ENCODE data around the gene ZCCHC18. TPM values are rescaled to one million over a fixed set of nuclear protein-coding genes. Genes with fewer than 3 reads are reported as not detected.

Gene ZCCHC18
- total RNA-seq, 1 experiment from 2014 or later: 0.95 TPM

- Mint-ChIP-seq H3K27me3 (ENCODE audit: insufficient read depth, unreplicated experiment) (no peaks in the 10 kb centered on the region), H3K36me3 (ENCODE audit: insufficient read depth, unreplicated experiment) (no peaks in the 10 kb centered on the region), H3K4me1 (ENCODE audit: low read depth, unreplicated experiment) (no peaks in the 10 kb centered on the region), H3K4me3 (ENCODE audit: unreplicated experiment) (no peak overlapping the region), H3K9me3 (ENCODE audit: unreplicated experiment) (no peaks in the 10 kb centered on the region), H3K27ac (ENCODE audit: unreplicated experiment) (no peak overlapping the region)
- DNase-seq: no peak
- no peaks in the 10 kb centered on the region for H3K36me3 ChIP-seq (ENCODE audit: control insufficient read depth, insufficient read depth, low read length)
- no peaks in the 10 kb centered on the region for H3K27me3 ChIP-seq (replicated peaks; ENCODE audit: control insufficient read depth, insufficient read depth, low read length)
- no TSS peak for BruUV-seq (replicated peaks)
- ChIA-PET POLR2A (no interaction called here), CTCF (no interaction called here)
- no peaks in the 10 kb centered on the region for H3K9me3 ChIP-seq
- intact Hi-C loops (cut with micrococcal nuclease; ENCODE audit: unreplicated experiment): no loop called here
- H3K4me3 ChIP-seq (ENCODE audit: low read depth, low read length): no peak overlapping the region
- no peaks in the 10 kb centered on the region for H3K4me1 ChIP-seq
- no peak for TF ChIP-seq CTCF (IDR thresholded peaks at IDR 0.05; ENCODE audit: insufficient read depth in 1 of 2, low read depth in 1 of 2, low read length in 1 of 2, severe bottlenecking in 1 of 2, unreplicated experiment in 1 of 2)
These were observed 22.4 kb downstream of the ZCCHC18 start for GRCh38 chrX:104134583-104135261.

GRCh38 chrX:104135677-104136076, 23.4 kb downstream of the ZCCHC18 start:
- Mint-ChIP-seq H3K36me3 (ENCODE audit: insufficient read depth, unreplicated experiment) (no peaks in the 10 kb centered on the region), H3K4me1 (ENCODE audit: low read depth, unreplicated experiment) (no peaks in the 10 kb centered on the region), H3K4me3 (ENCODE audit: unreplicated experiment) (no peak overlapping the region), H3K9me3 (ENCODE audit: unreplicated experiment) (no peaks in the 10 kb centered on the region), H3K27me3 (ENCODE audit: insufficient read depth, unreplicated experiment) (no peaks in the 10 kb centered on the region), H3K27ac (ENCODE audit: unreplicated experiment) (no peak overlapping the region)
- intact Hi-C loops (cut with micrococcal nuclease; ENCODE audit: unreplicated experiment): loop anchor here (1.0 to 2.0 kb wide), 3 partner anchors 22 to 290 kb away; no protein-coding TSS in a partner anchor
- no peak for DNase-seq
- H3K4me1 ChIP-seq: no peaks in the 10 kb centered on the region
- ChIA-PET POLR2A (no interaction called here), CTCF (no interaction called here)
- H3K9me3 ChIP-seq: no peaks in the 10 kb centered on the region
- no peaks in the 10 kb centered on the region for H3K36me3 ChIP-seq (ENCODE audit: control insufficient read depth, insufficient read depth, low read length)
- H3K4me3 ChIP-seq (ENCODE audit: low read depth, low read length): no peak overlapping the region
- no peaks in the 10 kb centered on the region for H3K27me3 ChIP-seq (replicated peaks; ENCODE audit: control insufficient read depth, insufficient read depth, low read length)
- no peak for TF ChIP-seq CTCF (IDR thresholded peaks at IDR 0.05; ENCODE audit: insufficient read depth in 1 of 2, low read depth in 1 of 2, low read length in 1 of 2, severe bottlenecking in 1 of 2, unreplicated experiment in 1 of 2)
- BruUV-seq (replicated peaks): no TSS peak

- H3K9me3 ChIP-seq: no peaks in the 10 kb centered on the region
- H3K36me3 Mint-ChIP-seq (ENCODE audit: insufficient read depth, unreplicated experiment): no peaks in the 10 kb centered on the region
- no peaks in the 10 kb centered on the region for H3K27me3 ChIP-seq (replicated peaks; ENCODE audit: control insufficient read depth, insufficient read depth, low read length)
- peak; percentile 44 to 56 for TF ChIP-seq CTCF (IDR thresholded peaks at IDR 0.05; ENCODE audit: insufficient read depth in 1 of 2, low read depth in 1 of 2, low read length in 1 of 2, severe bottlenecking in 1 of 2, unreplicated experiment in 1 of 2)
- CTCF ChIA-PET: no interaction called here
- intact Hi-C loops (cut with micrococcal nuclease; ENCODE audit: unreplicated experiment): loop anchor here (1.0 to 2.0 kb wide), 3 partner anchors 23 to 291 kb away; no protein-coding TSS in a partner anchor
- no peaks in the 10 kb centered on the region for H3K4me1 Mint-ChIP-seq (ENCODE audit: low read depth, unreplicated experiment)
- H3K4me3 Mint-ChIP-seq (ENCODE audit: unreplicated experiment): peak overlapping the region; percentile 68
- H3K9me3 Mint-ChIP-seq (ENCODE audit: unreplicated experiment): no peaks in the 10 kb centered on the region
- H3K4me1 ChIP-seq: no peaks in the 10 kb centered on the region
- no peaks in the 10 kb centered on the region for H3K36me3 ChIP-seq (ENCODE audit: control insufficient read depth, insufficient read depth, low read length)
- POLR2A ChIA-PET: no interaction called here
- no peak overlapping the region for H3K27ac Mint-ChIP-seq (ENCODE audit: unreplicated experiment)
- H3K27me3 Mint-ChIP-seq (ENCODE audit: insufficient read depth, unreplicated experiment): no peaks in the 10 kb centered on the region
- BruUV-seq (replicated peaks): no TSS peak
- peak; percentile 64 to 72 for DNase-seq
- peak overlapping the region; percentile 30; the same call in 1 of the 2 replicates for H3K4me3 ChIP-seq (ENCODE audit: low read depth, low read length)
These were observed 24.1 kb downstream of the ZCCHC18 start for GRCh38 chrX:104136241-104137019.

Data from Caco-2 (cell line).